Lower leg skin (tissue), 4 donors: ENCODE measurements around the gene TCEANC2. TPM values are rescaled to one million over a fixed set of nuclear protein-coding genes. Genes with fewer than 3 reads are reported as not detected.
A peak's percentile ranks its signal among the peaks of the same experiment; 100 is the strongest.

Experiments used
- DNase-seq, 2 donors: peaks; one replicate each; pipeline ENCODE4 v3.0.0-alpha.2; 2019; ENCODE audit warnings: low spot score in 2 of 2
- H3K4me3 ChIP-seq: fragments of 200-600 bp; sonication (generic); 2 replicates; pipeline ENCODE4 v1.5.1; 2017; ENCODE audit warnings: mild to moderate bottlenecking, low read depth; ENCODE audit not compliant: poor library complexity, severe bottlenecking
- POLR2A ChIP-seq, 2 donors: fragments of 450-650 bp; IDR thresholded peaks; one replicate each; pipeline ENCODE4 v1.6.1; 2016 to 2017; ENCODE audit warnings: antibody characterized with exemption in 2 of 2, mild to moderate bottlenecking in 1 of 2, moderate library complexity in 1 of 2
- WGBS, 2 donors: methylation state at CpG; one replicate each; pipeline ENCODE4 v1.1.5; 2018; 5-methylcytosine and 5-hydroxymethylcytosine counted together
- intact Hi-C: fragments of 100-400 bp; cut with DNase I; formaldehyde crosslinking; loops from one replicate; pipeline ENCODE4 v1.15.0; 2023; ENCODE audit warnings: low total_unique reads
- microRNA-seq, 2 donors: library from miRNA; unstranded; fragments of <30 nt; microRNA quantifications; one replicate each; pipeline ENCODE4, GENCODE V29; 2016; ENCODE audit warnings: borderline replicate concordance in 2 of 2, borderline number of aligned reads in 1 of 2
- total RNA-seq, 4 donors: library from RNA; depleted of rRNA; stranded (reverse); fragments of >200 nt; gene quantifications; one replicate each; pipeline ENCODE4 v1.1.0, GENCODE V29; 2016
- TF ChIP-seq, protein P1 (sequence below), 3 donors: fragments of 450-650 bp; IDR thresholded peaks; one replicate each; pipeline ENCODE4 v1.5.1; 2016; ENCODE audit warnings: antibody characterized with exemption in 3 of 3, mild to moderate bottlenecking in 3 of 3, moderate library complexity in 2 of 3

Gene TCEANC2
- total RNA-seq, 4 donors from 2014 or later: 3.1 to 4.3 (median 3.8) TPM

DNA sequence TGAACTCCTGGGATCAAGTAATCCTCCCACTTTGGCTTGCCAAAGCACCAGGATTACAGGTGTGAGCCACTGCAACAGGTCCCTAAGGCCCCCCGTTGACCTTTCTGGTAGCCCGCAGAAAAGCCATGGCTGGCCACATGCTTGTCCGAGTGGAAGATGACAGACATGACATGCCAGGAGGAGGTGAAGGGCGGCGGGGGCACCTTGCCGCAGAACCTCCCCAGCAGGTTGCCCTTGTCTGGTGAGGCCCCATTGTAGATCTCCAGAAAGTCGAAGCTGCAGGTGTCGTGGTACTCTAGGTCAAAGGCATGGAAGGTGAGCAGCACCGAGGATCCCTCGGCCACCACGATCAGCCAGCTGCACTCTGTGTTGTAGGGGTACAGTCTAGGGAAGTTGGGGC, 91.0 kb downstream of the TCEANC2 start:
- no peak overlapping the region for H3K4me3 ChIP-seq
- no peak for DNase-seq
- WGBS, 2 donors: 95 to 96% methylated on average over 11 of the region's 11 CpGs
- TF ChIP-seq POLR2A (IDR thresholded peaks at IDR 0.05): no peak
- TF ChIP-seq, protein P1, sequence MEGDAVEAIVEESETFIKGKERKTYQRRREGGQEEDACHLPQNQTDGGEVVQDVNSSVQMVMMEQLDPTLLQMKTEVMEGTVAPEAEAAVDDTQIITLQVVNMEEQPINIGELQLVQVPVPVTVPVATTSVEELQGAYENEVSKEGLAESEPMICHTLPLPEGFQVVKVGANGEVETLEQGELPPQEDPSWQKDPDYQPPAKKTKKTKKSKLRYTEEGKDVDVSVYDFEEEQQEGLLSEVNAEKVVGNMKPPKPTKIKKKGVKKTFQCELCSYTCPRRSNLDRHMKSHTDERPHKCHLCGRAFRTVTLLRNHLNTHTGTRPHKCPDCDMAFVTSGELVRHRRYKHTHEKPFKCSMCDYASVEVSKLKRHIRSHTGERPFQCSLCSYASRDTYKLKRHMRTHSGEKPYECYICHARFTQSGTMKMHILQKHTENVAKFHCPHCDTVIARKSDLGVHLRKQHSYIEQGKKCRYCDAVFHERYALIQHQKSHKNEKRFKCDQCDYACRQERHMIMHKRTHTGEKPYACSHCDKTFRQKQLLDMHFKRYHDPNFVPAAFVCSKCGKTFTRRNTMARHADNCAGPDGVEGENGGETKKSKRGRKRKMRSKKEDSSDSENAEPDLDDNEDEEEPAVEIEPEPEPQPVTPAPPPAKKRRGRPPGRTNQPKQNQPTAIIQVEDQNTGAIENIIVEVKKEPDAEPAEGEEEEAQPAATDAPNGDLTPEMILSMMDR (IDR thresholded peaks at IDR 0.05): no peak
- intact Hi-C loops: no loop called here

DNA sequence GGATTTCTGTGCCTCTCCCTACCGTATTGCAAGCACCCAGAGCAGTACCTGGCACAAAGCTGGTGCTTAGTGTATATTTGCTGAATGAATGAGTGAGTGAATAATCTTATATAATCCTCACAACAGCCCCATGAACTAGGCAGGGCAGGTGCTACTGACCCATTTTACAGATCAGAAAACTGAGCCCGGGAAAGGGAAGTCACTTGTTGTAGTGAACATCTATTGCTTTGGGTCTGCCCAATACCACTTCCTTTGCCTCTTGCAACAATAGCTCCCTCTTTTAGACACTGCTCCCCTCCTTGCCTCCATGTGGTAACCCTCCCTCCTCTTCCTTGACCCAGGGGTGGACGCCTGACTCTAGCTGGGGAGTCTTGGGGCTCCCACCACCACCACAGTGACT, 96.3 kb downstream of the TCEANC2 start:
- H3K4me3 ChIP-seq: no peak overlapping the region
- no peak for TF ChIP-seq POLR2A (IDR thresholded peaks at IDR 0.05)
- TF ChIP-seq, protein P1 (IDR thresholded peaks at IDR 0.05): no peak
- no peak for DNase-seq
- 95 to 97% methylated on average over 3 of the region's 3 CpGs for WGBS, 2 donors
- intact Hi-C loops: no loop called here

DNA sequence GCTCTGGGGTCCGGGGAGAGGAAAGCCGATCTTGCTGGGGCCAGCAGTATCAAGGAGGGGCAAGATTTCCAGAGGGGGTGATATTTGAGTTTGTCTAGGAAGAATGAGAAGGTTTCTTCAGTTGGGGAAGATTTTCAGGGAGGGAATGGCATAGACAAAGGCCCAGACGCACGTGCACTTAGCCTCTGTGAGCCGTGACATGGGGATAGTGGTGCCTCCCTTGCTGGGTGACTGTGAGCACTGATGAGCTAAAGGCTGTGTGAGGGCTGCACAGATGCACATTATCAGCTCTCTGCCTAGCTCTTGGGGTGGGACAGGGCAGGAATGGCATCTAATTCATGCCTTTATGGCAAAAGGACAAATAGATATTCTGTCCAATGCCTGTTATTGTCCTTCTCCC, 97.6 kb downstream of the TCEANC2 start:
- H3K4me3 ChIP-seq: no peak overlapping the region
- WGBS, 2 donors: 87 to 94% methylated on average over 5 of the region's 5 CpGs
- no peak for DNase-seq
- intact Hi-C loops: no loop called here
- TF ChIP-seq, protein P1 (IDR thresholded peaks at IDR 0.05): no peak
- TF ChIP-seq POLR2A (IDR thresholded peaks at IDR 0.05): no peak

DNA sequence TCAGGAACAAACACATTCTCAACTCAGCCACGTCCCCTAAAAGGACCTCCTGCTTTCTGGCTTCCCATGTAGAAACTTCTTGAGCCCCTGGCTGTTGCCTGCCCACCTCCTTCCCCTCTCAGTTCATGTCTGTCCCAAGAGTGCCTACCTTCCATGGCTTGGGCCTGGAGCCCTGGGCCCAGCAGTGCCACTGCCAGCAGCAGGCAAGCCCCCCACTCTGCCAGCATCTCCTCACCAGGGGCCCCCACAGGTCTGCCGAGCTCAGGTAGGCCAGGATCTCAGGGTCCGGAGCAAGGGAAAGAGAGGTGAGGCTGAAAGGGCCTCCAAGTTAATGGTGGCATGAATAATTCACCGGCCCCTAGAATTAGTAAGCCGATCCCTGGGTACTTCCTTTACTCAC, 99.3 kb downstream of the TCEANC2 start, which contains the start of gene CDCP2:
TSS of gene CDCP2 (minus strand) at position 305 of the 400 bp plus-strand sequence. CDS start at position 227, 78 bp downstream.
- intact Hi-C loops: no loop called here
- DNase-seq: no peak
- no peak within 1 kb of the TSS for H3K4me3 ChIP-seq
- 98% methylated on average over 5 of the region's 5 CpGs for WGBS, 2 donors
- TF ChIP-seq, protein P1 (IDR thresholded peaks at IDR 0.05): no peak
- no peak for TF ChIP-seq POLR2A (IDR thresholded peaks at IDR 0.05)

DNA sequence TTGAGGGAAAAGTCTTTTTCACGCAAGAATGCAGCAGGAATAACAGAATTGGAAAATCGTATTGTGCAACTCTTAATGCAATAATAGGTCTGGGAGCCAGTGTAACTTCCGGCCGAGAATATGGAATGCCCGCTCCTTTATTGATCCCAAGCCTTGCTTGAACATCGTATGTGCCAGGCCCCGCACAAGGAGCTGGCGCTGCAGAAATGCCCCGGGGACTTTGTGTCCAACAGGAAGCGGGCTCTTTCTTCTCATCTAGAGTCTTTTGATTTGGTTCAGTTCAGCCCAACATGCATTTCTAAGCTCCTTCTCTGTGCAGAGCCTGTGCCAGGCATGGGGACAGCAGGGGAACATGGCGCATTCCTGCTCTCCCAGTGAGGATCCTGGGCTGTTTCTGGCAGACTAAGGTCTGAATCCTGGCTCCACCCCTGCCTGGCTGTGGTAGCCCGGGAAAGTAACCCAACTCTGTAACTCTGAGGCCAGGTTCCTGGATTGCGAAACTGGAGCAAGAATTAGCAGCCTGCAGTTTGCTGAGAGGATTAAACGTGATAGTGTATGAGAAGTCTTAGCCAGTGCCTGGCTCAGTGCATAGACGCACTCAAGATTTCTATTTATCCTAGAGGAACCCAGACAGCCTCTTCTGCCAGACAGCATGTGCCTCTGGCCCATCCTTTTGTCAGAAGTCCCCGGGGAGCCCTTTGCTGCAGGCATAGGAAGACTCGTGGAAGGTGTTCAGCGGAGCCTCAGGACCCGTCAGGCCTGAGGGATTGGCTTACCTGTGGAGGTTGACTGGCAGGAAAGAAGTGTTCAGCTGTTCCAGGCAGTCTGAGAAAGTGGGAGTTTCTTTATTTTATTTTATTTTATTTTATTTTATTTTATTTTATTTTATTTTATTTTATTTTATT, 100.4 kb downstream of the TCEANC2 start:
- peak; percentile 74 to 93 for DNase-seq

More for the DNA sequence above, 100.4 kb downstream of the TCEANC2 start:
- intact Hi-C loops: no loop called here
- 30 to 32% methylated on average over 19 of the region's 19 CpGs for WGBS, 2 donors
- H3K4me3 ChIP-seq: no peak overlapping the region
- no peak for TF ChIP-seq POLR2A (IDR thresholded peaks at IDR 0.05)
- TF ChIP-seq, protein P1 (IDR thresholded peaks at IDR 0.05): no peak

Small RNA genes within 50 kb of the gene (microRNA-seq; reads per million reads assigned to microRNA genes)
- 1.4 to 1.7 reads per million in 2 donors for gene MIR4781

Other genes starting within 250 kb of the TCEANC2 start
- 10 to 100 TPM in 2 of 4 donors, 1 to 10 TPM in 2; 6.8 to 13.3 (median 11.1) TPM for gene NDC1, start 215.3 kb upstream of the TCEANC2 start, total RNA-seq
- gene YIPF1, start 163.8 kb upstream of the TCEANC2 start, total RNA-seq: 10 to 100 TPM; 11.7 to 30.0 (median 19.5) TPM
- not detected for gene DIO1, start 159.4 kb upstream of the TCEANC2 start, total RNA-seq
- 10 to 100 TPM in 3 of 4 donors, 1 to 10 TPM in 1; 9.9 to 19.2 (median 12.4) TPM for gene IFT25, start 107.9 kb upstream of the TCEANC2 start, total RNA-seq
- gene LRRC42, start 107.3 kb upstream of the TCEANC2 start, total RNA-seq: 10 to 100 TPM; 20.1 to 36.3 (median 24.4) TPM
- not detected for gene LDLRAD1, start 35.4 kb upstream of the TCEANC2 start, total RNA-seq
- gene TMEM59, start 404 bp upstream of the TCEANC2 start, total RNA-seq: 100 to 1,000 TPM; 197 to 355 (median 320) TPM
- under 1 TPM in 3 of 4 donors, not detected in 1; 0.23 to 0.47 (median 0.46) TPM for gene CDCP2, start 99.4 kb downstream of the TCEANC2 start, total RNA-seq
- 10 to 100 TPM in 1 of 4 donors, 1 to 10 TPM in 3; 2.4 to 15.2 (median 5.6) TPM for gene CYB5RL, start 146.4 kb downstream of the TCEANC2 start, total RNA-seq
- gene MRPL37, start 146.6 kb downstream of the TCEANC2 start, total RNA-seq: 10 to 100 TPM; 55.7 to 76.4 (median 68.3) TPM